Measurements from ENCODE around the gene ATP5MG.
"Not testable (repeated sequence)": the region's sequence is repeated elsewhere in the genome, so short reads cannot be mapped to it uniquely, and the experiment has no call there.

Gene ATP5MG

GRCh38 chr11:118401151-118401879 lies at the start of gene ATP5MG:
Gene ATP5MG (plus strand): TSS chr11:118401606. CDS start chr11:118401666, 60 bp downstream.
- DNase-seq (ENCODE audit: low spot score): peak; percentile 89

GRCh38 chr11:118353084-118353710 lies 48.2 kb upstream of the ATP5MG start:
- no peak for DNase-seq (ENCODE audit: low spot score)

GRCh38 chr11:118358071-118358470 lies 43.3 kb upstream of the ATP5MG start:
- DNase-seq (ENCODE audit: low spot score): no peak

GRCh38 chr11:118359295-118359958 lies 42.0 kb upstream of the ATP5MG start, which contains the start of gene UBE4A:
Gene UBE4A (plus strand): TSS chr11:118359600. CDS start chr11:118365081, 5,481 bp downstream.
- peak; percentile 93 for DNase-seq (ENCODE audit: low spot score)

- no peak for DNase-seq (ENCODE audit: low spot score)
These were observed 36.3 kb upstream of the ATP5MG start for GRCh38 chr11:118364956-118365615.

- no peak for DNase-seq (ENCODE audit: low spot score)
These were observed 35.1 kb upstream of the ATP5MG start for GRCh38 chr11:118366287-118366686.

GRCh38 chr11:118370774-118371173 lies 30.6 kb upstream of the ATP5MG start:
- no peak for DNase-seq (ENCODE audit: low spot score)

GRCh38 chr11:118373263-118373662 lies 28.1 kb upstream of the ATP5MG start:
- no peak for DNase-seq (ENCODE audit: low spot score)

GRCh38 chr11:118373871-118374270 lies 27.5 kb upstream of the ATP5MG start:
- DNase-seq (ENCODE audit: low spot score): no peak

- DNase-seq (ENCODE audit: low spot score): no peak
These were observed 26.7 kb upstream of the ATP5MG start for GRCh38 chr11:118374729-118375128.

GRCh38 chr11:118375978-118376377 lies 25.4 kb upstream of the ATP5MG start:
- no peak for DNase-seq (ENCODE audit: low spot score)

GRCh38 chr11:118379497-118379896 lies 21.9 kb upstream of the ATP5MG start:
- DNase-seq (ENCODE audit: low spot score): no peak

- DNase-seq (ENCODE audit: low spot score): no peak
These were observed 20.8 kb upstream of the ATP5MG start for GRCh38 chr11:118380571-118380970.

GRCh38 chr11:118382954-118383353 lies 18.5 kb upstream of the ATP5MG start:
- DNase-seq (ENCODE audit: low spot score): no peak

GRCh38 chr11:118383657-118384056 lies 17.7 kb upstream of the ATP5MG start:
- DNase-seq (ENCODE audit: low spot score): no peak

- no peak for DNase-seq (ENCODE audit: low spot score)
These were observed 5.3 kb upstream of the ATP5MG start for GRCh38 chr11:118396097-118396501.

- no peak for DNase-seq (ENCODE audit: low spot score)
These were observed 4.0 kb upstream of the ATP5MG start for GRCh38 chr11:118397448-118397847.

- no peak for DNase-seq (ENCODE audit: low spot score)
These were observed 2.4 kb upstream of the ATP5MG start for GRCh38 chr11:118398791-118399559.

- DNase-seq (ENCODE audit: low spot score): no peak
These were observed 629 bp downstream of the ATP5MG start for GRCh38 chr11:118401880-118402590.

- not testable (repeated sequence) for DNase-seq (ENCODE audit: low spot score)
These were observed 1.2 kb downstream of the ATP5MG start for GRCh38 chr11:118402594-118402993.

GRCh38 chr11:118406599-118407166 lies 5.3 kb downstream of the ATP5MG start:
- DNase-seq (ENCODE audit: low spot score): no peak
